Ascending aorta (tissue), 2 donors: ENCODE results near the gene PSG6. TPM values are rescaled to one million over a fixed set of nuclear protein-coding genes. Genes with fewer than 3 reads are reported as not detected.
"Not testable (repeated sequence)": the region's sequence is repeated elsewhere in the genome, so short reads cannot be mapped to it uniquely, and the experiment has no call there.

ENCODE experiments used
- DNase-seq, 2 donors: peaks; one replicate each; pipeline ENCODE4 v3.0.0-alpha.2; 2019; ENCODE audit warnings: low spot score in 2 of 2
- H3K27ac ChIP-seq, 2 donors: fragments of 200-600 bp; sonication (generic); one replicate each; pipeline ENCODE4 v1.5.1; 2016 to 2017; ENCODE audit warnings: mild to moderate bottlenecking in 1 of 2
- H3K27me3 ChIP-seq: fragments of 200-600 bp; sonication (generic); one replicate; pipeline ENCODE4 v1.5.1; 2017
- H3K36me3 ChIP-seq, 2 donors: fragments of 200-600 bp; sonication (generic); one replicate each; pipeline ENCODE4 v1.5.1; 2016
- H3K4me1 ChIP-seq, 2 donors: fragments of 200-600 bp; sonication (generic); one replicate each; pipeline ENCODE4 v1.5.1; 2016 to 2017; ENCODE audit warnings: mild to moderate bottlenecking in 1 of 2
- H3K4me3 ChIP-seq, 2 donors: fragments of 200-600 bp; sonication (generic); one replicate each; pipeline ENCODE4 v1.5.1; 2016 to 2017; ENCODE audit warnings: mild to moderate bottlenecking in 1 of 2
- H3K9me3 ChIP-seq, 2 donors: fragments of 200-600 bp; sonication (generic); one replicate each; pipeline ENCODE4 v1.5.1; 2016
- intact Hi-C: fragments of 100-400 bp; cut with DNase I; formaldehyde crosslinking; loops from one replicate; pipeline ENCODE4 v1.15.1; 2023
- total RNA-seq: library from RNA; depleted of rRNA; stranded (reverse); fragments of >200 nt; gene quantifications from one replicate; pipeline ENCODE4 v1.1.0, GENCODE V29; 2016
- TF ChIP-seq, protein P1 (sequence below), 3 experiments: fragments of 200-600 bp in 2 of 3; fragments of 450-650 bp in 1 of 3; sonication (generic) in 2 of 3; IDR thresholded peaks; one replicate each; pipeline ENCODE4 v1.5.1; 2016 to 2019; ENCODE audit warnings: antibody characterized with exemption in 3 of 3, mild to moderate bottlenecking in 1 of 3, moderate library complexity in 1 of 3

PSG6 gene
- total RNA-seq, 1 donor from 2014 or later, result not detected

DNA sequence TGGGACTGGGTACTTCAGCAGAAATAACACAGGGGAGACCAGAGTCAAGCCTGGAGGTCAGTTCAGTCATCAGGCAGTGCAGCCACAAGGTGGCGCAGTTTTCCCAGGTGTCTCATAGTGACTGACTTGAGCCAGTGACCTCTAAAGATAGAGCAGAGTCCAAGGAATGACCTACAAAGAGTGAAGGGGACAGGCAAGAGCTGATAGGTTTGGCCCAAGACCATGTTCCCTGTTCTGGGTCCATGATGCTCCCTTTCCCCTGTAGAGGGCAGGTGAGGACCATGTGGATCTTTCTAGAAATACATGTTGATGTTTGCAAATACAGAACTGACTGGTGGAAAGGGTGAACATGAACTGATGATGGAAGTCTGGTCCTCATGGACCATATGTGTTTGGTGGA lies 12.5 kb upstream of the PSG6 start:
- TF ChIP-seq, protein P1, sequence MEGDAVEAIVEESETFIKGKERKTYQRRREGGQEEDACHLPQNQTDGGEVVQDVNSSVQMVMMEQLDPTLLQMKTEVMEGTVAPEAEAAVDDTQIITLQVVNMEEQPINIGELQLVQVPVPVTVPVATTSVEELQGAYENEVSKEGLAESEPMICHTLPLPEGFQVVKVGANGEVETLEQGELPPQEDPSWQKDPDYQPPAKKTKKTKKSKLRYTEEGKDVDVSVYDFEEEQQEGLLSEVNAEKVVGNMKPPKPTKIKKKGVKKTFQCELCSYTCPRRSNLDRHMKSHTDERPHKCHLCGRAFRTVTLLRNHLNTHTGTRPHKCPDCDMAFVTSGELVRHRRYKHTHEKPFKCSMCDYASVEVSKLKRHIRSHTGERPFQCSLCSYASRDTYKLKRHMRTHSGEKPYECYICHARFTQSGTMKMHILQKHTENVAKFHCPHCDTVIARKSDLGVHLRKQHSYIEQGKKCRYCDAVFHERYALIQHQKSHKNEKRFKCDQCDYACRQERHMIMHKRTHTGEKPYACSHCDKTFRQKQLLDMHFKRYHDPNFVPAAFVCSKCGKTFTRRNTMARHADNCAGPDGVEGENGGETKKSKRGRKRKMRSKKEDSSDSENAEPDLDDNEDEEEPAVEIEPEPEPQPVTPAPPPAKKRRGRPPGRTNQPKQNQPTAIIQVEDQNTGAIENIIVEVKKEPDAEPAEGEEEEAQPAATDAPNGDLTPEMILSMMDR (IDR thresholded peaks at IDR 0.05), result peak in 1 of 3 experiments; percentile 22
- intact Hi-C loops, H3K27ac ChIP-seq, DNase-seq, H3K4me1 ChIP-seq, H3K9me3 ChIP-seq, H3K36me3 ChIP-seq, H3K4me3 ChIP-seq, H3K27me3 ChIP-seq: not testable (repeated sequence)

DNA sequence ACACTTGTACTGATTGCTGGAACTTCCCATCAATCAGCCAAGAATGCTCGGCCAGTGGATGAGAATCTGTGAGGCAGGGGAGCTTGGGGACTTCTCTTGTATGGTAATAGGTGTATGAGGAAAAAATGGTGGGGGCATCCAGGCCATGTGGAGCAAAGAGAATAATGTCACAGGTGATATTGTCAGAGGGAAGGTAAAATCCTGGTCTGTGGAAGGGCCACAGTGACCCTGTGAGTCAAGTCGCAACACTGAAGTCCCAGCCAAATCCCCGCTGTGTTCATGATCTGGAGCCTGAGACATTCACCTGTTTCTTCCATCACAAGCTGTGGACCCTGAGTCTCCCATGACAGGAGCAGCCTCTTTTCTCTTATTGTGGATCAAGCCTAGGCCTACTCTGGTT lies 11.2 kb upstream of the PSG6 start:
- Histone ChIP-seq H3K4me3 (no peak overlapping the region), H3K27me3 (no peaks in the 10 kb centered on the region), H3K27ac (no peak overlapping the region), H3K36me3 (no peaks in the 10 kb centered on the region), H3K9me3 (no peaks in the 10 kb centered on the region), H3K4me1 (no peaks in the 10 kb centered on the region)
- intact Hi-C loops, result no loop called here
- DNase-seq, result no peak
- TF ChIP-seq, protein P1 (IDR thresholded peaks at IDR 0.05), result no peak

DNA sequence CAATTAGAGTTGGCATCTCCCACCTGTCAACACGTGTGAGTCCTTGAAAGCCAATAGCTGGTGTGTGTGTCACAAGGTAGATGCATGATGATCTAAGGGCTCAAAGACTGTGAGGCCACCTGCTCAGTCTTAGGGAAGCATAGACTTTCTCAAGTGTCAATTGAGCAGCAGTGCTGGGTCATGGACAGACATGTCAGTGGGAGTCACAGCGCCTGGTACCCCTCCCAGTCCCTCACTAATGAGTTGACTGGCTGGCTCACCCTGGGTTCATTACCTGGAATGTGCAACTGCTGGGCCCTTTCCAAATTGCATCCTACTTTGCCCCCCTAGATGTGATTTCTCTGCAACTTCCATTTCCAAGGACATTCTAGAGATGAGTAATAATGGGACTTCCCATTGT lies 9.1 kb upstream of the PSG6 start:
- H3K4me1 ChIP-seq, result no peaks in the 10 kb centered on the region

DNA sequence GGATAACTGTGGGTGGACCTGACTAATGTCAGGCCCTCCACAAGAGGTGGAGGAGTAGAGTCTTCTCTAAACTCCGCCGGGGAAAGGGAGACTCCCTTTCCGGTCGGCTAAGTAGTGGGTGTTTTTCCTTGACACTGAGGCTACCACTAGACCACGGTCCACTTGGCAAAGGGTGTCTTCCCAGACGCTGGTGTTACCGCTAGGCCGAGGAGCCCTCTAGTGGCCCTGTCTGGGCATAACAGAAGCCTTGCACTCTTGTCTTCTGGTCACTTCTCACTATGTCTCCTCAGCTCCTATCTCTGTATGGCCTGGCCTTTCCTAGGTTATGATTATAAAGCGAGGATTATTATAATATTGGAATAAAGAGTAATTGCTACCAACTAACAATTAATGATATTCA lies 5.4 kb upstream of the PSG6 start:
- intact Hi-C loops, H3K4me1 ChIP-seq, H3K27ac ChIP-seq, H3K36me3 ChIP-seq, H3K4me3 ChIP-seq, DNase-seq, H3K9me3 ChIP-seq, H3K27me3 ChIP-seq: not testable (repeated sequence)
- TF ChIP-seq, protein P1 (IDR thresholded peaks at IDR 0.05), result peak in 1 of 3 experiments; percentile 34

More for the DNA sequence above, 9.1 kb upstream of the PSG6 start:
- Histone ChIP-seq H3K36me3 (no peaks in the 10 kb centered on the region), H3K4me3 (no peak overlapping the region), H3K27me3 (no peaks in the 10 kb centered on the region), H3K9me3 (no peaks in the 10 kb centered on the region), H3K27ac (no peak overlapping the region)
- no peak for DNase-seq
- intact Hi-C loops, result no loop called here
- TF ChIP-seq, protein P1 (IDR thresholded peaks at IDR 0.05), result no peak

DNA sequence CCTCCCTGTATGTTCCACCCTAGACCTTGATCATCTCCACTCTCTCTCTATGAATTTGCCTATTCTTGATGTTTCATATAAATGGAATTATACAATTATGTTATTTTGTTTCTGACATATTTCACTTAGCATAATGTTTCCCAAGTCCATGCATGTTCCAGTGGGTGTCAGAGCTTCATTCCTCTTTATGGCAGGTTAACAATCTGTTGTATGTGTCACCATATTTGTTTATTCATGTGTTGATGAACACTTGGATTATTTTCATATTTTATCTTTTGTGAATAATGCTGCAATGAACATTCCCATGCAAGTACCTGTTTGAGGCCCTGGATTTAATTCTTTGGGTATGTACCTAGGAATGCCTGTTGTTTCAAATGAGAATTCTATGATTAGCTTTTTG lies 3.3 kb upstream of the PSG6 start:
- H3K4me1 ChIP-seq, DNase-seq, H3K4me3 ChIP-seq, H3K36me3 ChIP-seq, intact Hi-C loops, H3K27me3 ChIP-seq, H3K27ac ChIP-seq, H3K9me3 ChIP-seq: not testable (repeated sequence)

DNA sequence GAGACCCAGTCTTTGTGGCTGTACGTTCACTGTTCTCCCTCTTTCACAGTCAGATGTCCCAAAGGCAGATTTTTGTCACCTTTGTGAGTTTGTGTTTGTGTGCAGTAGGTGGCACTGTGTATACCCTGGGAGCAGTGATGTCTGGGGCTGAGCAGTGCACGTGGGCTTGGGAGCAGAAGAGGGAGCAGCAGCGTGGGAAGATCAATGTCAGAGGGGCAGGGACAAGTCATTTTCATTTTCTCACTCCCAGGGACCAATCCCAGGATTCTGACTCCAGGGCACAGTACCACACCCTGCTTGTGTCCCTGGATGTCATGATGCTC lies 2.0 kb upstream of the PSG6 start:
- Histone ChIP-seq H3K4me3 (no peak overlapping the region), H3K9me3 (no peaks in the 10 kb centered on the region), H3K36me3 (no peaks in the 10 kb centered on the region), H3K4me1 (no peaks in the 10 kb centered on the region), H3K27me3 (no peaks in the 10 kb centered on the region), H3K27ac (no peak overlapping the region)
- intact Hi-C loops, result no loop called here
- TF ChIP-seq, protein P1 (IDR thresholded peaks at IDR 0.05), result no peak
- DNase-seq, result no peak

DNA sequence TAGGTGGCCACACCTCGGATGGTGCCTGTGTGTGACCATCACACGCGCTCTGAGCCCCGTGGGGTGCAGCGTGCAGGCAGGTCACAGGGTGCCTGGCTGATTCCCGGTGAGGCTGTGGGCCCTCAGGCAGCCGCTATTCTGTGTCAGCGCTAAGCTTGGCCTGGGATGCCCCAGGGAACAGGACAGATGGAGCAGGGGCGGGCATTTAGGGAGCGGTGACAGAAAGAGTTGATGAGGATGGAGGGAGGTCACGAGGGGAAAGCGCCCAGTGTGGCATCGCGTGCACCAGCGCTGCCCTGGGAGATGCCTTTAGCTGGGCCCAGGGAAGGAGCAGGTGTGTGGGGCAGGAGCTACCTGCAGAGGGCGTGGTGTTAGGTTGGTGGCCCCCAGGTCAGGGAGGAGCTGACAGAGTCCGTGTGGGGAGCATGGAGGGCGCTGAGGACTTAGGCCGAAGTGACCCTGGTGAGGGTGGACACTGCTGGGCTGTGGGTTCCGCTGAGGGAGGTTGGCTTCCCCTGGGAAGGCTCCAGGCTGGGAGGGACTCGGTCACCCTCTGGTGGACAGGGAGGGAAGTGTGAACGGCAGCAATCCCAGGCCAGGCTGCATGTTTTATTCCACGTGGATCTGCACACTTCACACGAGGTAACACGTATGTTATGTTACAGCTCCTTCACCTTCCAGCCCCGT lies 1.5 kb upstream of the PSG6 start:
- H3K36me3 ChIP-seq, H3K4me1 ChIP-seq, H3K27me3 ChIP-seq, DNase-seq, H3K9me3 ChIP-seq, intact Hi-C loops, H3K27ac ChIP-seq, H3K4me3 ChIP-seq: not testable (repeated sequence)

DNA sequence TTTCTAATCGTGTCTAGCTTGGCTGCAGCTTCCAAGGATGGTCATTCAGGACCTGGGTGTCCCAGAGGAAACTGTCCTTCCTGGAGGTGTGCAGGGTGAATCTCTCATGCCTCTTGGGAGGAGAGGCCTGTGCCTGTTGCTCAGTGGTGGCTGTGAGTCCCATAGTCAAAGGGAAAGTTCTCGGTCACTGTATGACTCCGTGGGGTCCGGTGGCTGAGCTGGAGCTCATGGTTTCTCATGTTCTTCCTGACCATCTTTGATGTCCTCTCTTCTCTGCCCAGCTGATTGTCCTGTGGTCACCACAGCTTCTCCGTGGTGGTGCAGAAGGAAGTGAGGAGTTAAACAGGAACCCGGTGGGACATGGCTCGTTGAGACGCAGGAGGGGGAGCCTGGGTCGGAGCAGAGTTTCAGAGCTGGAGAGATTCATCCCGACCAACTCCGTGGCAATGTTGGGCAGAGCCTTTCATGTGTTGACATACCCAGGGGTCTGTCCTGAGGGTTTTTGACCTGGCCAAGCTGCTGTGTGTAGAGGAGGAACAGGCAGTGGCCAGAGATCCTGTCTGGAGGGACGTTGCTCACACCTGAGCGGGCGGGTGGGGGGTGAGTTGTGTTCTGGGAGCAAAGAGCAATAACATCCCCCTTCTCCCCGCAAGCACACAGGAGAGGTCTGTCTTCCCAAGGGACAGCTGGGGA lies 829 bp upstream of the PSG6 start:
- H3K9me3 ChIP-seq, H3K4me1 ChIP-seq, H3K4me3 ChIP-seq, H3K27ac ChIP-seq, DNase-seq, H3K27me3 ChIP-seq, intact Hi-C loops, H3K36me3 ChIP-seq: not testable (repeated sequence)

DNA sequence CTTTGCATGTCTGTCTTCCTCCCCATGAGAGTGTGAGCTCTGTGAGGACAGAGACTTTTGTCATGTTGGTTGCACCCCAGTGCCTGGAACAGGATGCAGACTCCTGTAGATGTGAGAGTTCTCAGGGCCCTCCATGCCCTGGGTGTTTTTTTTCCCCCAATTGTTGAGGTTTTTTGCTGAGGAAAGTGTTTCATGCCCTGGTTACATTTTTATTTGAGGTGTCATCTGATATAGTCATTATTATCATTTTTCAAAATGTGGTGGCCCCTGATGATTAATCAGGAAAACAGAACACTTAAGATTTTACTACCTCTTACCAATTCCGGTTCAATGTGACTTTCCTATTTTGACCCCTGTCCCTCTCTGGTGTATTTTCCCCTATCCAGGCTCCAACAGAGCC lies 763 bp downstream of the PSG6 start:
- H3K9me3 ChIP-seq, H3K4me3 ChIP-seq, H3K36me3 ChIP-seq, H3K27me3 ChIP-seq, DNase-seq, H3K4me1 ChIP-seq, H3K27ac ChIP-seq, intact Hi-C loops: not testable (repeated sequence)
